Measurements from ENCODE around the gene MACROD2.

The MACROD2 gene

DNA sequence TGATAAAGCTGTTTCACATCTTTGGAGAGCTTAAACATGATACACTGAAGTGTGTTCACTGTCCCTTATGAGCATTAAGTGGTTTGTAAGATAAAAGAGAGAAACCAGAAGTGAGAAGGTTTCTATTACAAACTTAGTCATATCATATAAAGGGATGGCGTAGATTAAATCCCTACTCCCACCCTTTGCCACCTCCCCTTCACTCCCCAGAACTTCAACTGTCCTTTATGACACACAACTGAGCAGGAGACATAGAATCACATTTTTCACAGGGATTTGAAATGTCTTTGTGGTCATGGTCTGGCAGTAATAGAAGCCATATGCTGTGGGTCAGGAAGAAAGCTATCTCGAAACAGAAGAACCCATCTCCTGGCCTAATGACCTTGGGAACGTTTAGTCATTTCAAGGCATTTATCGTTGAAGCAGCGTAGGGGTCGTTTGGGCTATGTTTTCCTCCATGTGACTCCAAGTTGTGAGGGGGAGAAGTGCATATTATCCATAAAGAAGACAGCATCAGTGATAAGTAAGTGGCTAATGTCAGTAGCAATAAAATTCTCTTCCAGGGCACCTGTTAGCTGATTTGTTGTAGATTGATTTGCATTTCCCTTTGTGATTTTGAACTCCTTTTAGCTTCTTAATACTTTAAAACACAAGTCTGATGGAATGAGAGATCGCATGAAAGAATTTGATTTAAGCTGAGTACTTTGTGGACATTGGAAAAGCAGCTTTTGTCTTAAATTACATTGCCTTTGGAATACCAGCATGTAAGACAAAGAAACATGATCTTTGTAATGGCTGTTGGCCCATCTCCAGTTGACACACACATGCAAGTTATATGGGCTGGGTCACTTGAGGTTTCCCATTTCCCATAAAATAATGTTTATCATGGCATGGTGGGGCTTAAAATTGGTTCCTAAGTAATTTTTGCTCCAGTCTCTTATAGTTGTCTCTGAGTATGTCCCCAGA, 843.6 kb downstream of the MACROD2 start:
- DNase-seq, result peak in 1 of 2 experiments; percentile 42

DNA sequence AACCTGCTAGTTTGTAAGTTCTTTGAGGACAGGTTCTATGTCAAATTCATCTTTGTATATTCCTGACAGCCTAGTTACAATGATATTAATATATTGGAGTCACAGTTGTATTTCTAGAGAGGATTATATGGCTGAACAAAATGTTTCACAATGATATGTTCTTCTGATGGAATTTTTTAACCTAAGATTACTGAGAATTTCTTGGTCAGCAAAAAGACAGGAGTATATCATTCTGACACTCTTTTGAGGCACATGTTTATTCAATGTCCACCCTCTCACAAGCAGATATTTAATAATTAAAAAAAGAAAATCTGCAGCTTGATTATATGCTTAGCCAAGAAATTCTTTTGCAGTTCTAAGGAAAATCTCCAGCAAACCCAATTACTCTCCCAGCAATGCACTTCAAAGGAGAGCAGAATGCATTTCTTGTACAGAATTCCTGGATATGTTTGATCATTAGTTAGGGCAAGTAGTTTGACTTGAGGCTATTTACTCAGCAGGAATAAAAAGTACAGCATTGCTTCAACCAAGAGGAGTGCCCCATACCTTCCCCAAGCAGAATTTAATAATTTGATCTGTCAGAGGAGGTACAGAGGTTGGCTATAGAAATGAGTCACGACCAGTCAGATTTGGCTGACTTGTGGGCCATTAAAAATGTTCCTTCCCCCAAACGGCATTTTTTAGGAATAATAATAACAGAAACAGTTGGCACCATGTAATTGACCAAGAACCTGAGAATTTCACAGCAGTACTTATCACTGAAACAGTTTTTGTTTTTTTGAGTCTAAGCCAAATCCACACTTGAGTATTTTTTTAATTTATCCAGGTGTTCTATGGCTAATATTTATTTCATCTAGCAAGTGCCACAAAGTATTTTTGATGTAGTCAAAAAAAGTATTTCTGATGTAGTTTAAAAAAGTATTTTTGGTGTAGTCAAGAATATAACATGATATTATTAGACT, 850.2 kb downstream of the MACROD2 start:
- DNase-seq, result no peak

DNA sequence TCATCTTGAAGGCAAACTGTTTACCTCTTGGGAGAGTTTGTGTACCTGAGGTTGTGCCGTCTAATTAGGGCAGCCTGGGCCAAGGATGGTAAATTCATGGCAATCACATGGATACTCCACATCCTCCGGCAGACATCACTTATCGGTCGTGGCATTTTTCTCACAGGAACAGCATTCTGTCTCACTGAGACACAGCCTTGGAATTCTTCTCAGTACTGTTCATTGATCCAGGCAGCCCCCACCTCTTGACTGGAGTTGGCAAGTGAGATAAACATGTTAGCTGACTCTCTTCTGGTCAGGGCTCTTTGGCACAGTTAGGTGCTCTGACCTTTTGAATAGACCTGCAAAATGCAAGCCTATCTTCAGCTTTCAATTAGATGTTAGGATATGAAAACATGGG, 853.5 kb downstream of the MACROD2 start:
- no peak for DNase-seq

DNA sequence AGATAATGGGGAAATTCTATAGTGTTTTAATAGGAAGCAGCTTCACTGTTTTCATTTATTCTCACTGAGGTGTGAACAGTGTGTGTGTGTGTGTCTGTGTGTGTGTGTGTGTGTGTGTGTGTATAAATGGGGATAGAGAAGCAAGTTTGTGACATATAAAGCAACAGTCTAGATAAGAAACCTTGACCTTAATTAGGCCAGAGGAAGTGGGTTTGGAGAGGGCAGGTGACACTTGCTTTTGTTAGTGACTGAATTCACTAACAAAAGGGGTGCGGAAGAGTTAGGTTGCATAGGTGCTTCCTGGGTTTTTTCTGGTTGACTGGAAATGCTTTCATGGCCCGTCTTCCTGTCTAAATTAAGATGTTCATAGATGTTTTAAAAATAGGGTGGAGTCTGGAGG, 857.8 kb downstream of the MACROD2 start:
- no peak for DNase-seq

DNA sequence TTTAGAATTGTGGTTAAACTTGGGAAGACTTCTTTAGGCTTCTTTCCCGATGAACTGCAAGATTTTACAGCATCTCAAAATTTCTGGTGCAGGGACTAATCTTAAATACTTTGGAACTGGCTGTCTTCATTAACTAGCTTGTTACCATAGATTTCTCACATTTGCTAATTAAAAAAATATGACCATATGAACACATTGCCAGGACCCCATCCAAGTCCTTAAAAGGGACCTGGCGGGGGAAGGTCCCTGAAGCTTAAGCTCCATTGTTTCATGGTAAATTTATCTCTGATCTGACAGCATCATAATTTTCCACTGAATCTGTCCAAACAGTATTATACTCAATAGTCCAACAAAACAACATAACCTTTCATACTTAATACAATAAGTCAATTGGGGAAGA, 859.9 kb downstream of the MACROD2 start:
- DNase-seq, result no peak

DNA sequence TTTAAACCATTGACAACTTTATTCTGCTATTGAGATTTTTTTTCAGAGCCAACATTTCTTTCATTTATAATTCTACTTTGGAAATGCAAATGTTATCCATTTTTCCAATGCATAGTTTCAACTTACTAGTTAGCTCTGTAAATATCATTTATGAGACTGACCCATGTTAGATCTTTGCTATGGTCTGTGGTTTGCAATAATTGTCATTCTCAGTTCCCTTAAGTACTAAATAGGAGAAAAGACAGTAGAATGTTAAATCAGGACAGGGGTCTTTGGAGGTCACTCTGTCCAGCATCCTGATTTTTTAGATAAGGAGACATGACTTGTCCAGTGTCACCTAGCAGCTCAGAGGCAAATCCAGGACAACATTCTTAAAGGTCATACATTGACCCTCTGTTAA, 864.3 kb downstream of the MACROD2 start:
- no peak for DNase-seq

DNA sequence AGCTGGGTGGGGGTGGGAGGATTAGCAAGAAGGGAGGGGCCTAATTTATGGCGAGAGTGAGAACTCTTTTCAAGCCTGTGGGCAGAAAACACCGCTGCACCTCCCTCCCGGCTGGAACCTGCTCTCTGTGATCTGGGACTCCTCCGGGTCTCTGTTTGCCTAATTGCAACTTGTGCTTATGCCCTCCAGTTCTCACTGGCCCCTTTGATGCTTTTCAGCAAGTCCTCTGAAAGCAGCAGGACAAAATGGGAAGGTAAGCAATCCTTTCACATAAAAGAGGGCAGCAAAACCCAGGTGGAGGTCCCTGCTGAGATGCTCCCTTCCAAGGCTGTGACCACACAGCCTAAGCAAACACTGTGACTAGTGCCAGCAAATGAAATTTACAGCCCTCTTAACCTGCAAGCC, 865.1 kb downstream of the MACROD2 start:
- DNase-seq, result peak; percentile 90 to 95

DNA sequence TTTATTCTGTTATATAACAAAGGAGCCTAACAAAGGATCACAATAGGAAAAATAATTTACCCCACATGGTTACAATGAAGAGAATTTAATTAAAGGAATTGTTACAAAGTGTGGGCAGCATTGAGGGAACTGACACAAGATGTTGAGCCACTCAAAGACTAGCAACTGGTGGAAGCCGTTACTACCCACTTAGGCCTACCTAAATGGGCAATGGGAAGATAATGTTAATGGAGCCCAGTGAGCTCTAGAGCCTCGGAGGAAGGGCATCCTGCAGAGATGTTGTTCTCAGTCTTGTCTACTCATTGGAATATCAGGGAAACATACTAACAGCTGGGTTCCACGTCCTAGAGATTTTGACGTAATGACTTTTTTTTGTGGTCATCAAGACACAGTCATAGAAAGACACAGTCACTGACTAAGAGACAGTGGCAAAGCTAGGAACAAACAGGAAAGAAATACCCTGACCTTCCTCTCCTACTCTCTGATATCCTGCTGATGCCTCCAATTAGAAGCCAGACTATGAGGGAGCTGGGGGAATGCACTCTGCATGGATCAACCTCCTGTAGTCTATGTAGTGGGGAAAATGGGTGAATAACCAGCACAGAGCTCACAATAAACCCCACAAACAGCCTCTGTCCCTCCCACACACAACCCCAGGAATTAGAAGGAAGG, 865.8 kb downstream of the MACROD2 start:
- peak in 1 of 2 experiments; percentile 36 for DNase-seq

DNA sequence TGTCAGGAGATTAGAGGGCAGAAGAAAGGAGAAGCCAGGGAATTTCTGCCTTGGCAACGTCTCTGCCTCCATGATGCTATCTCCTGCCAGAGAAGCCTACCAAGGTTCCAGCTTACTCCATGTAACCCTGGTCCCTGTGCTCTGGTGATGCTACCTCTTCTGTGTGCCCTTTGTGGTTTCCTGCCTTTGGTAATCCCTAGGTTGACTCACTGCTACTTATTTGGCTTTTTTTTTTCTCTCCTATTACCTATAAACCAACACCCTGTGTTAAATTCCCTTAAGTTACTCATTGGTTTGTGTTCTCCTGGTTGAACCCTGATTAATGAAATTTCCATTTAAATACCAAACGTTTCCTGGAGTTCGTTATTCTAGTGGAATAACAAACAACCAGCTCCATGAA, 869.9 kb downstream of the MACROD2 start:
- DNase-seq, result no peak

DNA sequence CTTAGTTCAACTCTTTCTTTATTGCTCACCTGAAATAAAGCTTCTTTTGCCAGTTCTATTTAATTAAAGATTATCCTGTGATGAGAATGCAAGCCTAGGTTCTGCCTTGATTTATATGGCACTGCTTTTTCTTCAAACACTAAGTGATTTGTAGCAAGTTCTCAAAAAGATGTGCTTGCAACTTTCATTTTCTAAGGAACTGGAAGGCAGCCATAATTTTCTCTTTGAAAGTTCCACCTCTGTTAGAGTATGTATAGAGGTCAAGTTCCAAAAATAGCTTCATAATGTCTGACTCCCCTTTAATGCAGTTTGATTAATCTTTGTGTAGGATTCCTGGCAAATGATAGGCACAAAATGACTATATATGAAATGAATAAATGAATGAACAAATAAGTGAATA, 870.4 kb downstream of the MACROD2 start:
- DNase-seq, result no peak

DNA sequence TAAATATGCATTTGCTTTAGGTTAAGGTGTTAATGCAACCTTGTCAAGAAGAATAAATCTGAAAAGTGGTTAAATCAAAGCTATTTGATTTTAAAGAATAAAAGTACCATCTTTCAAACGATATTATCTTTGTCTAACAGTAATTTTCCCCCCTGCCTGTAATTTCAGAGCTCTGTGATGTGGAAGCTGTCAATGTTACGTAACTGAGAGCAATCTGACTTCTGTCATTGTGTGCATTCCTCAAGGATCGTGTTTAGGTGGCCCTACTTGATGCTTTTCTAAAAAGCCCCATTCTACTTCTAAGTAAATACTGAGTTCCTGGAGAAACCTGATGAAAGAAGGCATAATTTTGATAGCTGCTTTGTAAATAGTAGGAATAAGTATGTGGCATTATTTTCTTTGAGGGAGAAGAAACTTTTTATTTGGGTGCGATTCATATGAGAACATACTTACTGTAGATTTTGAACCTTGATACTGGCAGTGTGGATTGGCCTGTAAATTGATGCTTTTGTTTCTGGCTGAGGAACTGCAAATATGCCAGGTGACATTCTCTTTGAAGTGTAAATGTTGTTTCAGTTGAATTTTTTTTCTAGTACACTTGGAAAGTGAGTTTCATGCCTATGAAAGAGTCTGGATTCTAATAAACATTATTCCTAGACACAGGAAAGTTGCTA, 871.7 kb downstream of the MACROD2 start:
- DNase-seq, result no peak

DNA sequence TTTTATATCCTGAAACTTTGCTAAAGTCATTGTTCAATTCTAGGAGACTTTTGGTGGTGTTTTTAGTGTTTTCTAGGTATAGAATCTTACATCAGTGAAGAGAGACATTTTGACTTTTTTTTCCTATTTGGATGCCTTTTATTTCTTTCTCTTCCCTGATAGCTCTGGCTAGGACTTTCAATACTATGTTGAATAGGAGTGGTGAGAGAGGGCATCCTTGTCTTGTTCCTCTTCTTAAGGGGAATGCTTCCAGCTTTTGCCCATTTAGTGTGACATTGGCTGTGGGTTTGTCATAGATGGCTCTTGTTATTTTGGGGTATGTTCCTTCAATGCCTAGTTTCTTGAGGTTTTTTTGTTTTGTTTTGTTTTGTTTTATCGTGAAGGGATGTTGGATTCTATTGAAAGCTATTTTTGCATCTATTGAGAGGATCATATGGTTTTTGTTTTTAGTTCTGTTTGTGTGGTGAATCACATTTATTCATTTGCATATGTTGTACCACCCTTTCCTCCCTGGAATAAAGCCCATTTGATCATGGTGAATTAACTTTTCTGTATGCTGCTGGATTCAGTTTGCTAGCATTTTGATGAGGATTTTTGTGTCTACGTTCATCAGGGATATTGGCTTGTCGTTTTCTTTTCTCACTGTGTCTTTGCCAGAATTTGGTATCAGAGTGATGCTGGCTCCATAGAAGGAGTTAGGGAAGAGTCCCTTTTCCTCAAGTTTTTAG, 882.1 kb downstream of the MACROD2 start:
- DNase-seq, result no peak

DNA sequence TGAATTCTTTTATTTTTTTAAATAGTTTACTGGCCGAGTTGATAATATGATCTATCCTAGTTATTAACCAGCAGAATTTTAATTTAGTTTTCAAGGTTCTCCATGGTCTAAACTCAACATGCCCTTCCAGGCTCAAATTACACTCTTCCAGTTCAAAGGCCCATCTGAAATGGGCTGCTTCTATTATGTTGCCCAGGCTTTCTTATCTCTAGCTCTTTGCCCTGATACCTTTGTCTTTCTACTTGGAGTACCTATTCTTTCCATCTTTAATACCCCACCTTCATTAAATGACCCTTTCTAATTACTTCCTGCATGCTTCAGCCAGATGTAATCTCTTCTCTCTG, 883.3 kb downstream of the MACROD2 start:
- no peak for DNase-seq

DNA sequence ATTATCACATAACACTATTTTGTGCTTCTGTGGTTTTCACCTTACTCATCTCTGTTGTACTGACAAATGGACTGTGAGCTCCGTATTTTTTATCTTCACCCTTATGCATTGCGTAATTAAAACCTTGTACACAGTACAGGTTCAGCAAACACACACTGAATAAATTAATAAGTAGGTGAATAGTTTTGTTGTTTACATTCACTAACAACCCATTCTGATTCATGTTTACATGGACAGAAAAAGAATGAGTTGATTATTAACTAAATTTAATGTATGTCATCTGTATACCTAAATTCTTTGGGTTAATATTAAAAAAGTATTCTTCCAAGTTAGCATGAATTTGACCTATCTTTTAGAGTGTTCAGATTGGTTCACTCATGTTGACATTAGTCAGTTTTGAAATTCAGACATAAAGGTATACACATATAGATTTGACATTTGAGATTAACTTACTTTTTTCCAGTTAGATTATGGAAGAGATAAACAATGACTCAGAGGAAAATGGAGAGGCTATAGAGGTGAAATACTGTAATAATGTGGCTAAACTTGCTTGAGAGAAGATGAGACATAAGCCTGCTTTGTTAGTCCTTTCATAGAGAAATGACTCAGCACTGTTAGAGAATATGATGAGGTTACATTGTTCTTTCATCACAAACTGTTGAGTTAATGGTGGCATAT, 883.8 kb downstream of the MACROD2 start:
- DNase-seq, result no peak

DNA sequence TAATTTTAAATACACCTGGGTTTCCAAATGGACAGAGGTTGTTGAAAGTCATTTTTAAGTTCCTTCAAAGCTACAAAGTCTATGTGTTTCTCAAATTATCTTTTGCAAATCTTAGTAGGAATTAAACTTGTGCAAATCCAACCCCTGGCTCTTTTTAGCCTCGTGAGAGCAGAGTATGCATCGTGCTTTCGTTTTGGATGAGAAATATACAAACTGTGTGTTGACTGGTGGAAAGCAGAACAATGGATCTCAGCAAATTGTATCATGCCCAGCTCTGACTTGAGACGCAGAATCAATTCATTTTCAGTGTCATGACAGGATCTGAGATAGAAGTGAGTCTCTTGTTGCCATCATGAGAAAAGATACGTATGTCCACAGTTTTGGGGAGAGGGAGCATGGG, 884.5 kb downstream of the MACROD2 start:
- no peak for DNase-seq

DNA sequence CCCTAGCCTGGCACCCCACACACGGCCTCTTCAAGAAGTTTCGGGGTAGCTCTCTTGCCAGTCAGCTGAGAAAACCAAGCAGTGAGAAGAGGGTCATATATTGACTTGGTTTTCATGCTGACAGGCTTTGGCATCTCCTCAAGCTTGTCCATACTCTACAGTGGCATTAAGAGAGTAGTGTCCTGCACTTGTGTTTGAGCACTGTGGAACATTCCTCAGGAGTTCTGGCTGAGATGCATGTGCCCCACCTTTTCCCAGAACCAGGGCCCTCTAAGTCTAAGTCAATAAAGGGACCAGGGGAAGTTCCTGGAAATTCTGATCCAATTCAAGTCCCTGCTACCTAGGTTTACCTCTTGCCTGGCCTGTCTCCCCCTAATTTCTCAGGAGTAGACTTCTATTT, 886.2 kb downstream of the MACROD2 start:
- DNase-seq, result no peak

DNA sequence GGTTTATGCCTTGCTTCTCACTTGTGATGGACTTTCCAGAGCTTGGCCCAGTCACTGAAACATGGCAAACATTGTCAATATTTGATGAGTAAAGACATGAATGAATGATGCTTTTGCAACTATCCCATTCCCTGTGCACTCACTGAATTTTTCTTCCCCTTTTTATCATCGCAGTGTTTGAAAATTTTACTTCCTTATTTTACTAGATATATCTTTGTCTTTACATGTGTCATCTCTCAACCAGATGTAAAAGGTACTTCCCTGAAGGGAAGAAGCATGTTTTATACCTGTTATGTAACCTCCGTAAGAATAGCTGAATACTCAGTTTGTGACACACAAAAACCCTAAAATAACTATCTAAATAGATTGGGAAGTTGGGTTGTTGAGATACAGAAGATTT, 886.8 kb downstream of the MACROD2 start:
- DNase-seq, result no peak

DNA sequence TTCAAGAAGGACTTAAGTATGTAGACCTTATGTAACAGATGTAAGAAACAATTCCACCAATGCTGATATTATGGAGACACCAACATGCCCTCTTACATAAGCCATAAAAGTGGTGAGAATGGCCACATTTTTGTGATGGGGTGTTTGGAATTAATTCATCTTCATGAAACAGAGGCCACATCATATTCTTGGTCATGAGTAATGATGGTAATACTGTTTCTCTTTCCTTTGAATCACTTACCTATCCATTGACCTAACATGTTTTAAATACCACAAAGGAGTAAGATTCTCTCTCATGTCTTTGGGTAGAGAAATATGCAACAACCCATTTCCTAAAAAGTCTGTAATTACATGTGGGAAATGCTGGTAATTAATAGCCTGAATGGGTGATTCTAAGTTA, 887.5 kb downstream of the MACROD2 start:
- DNase-seq, result no peak

DNA sequence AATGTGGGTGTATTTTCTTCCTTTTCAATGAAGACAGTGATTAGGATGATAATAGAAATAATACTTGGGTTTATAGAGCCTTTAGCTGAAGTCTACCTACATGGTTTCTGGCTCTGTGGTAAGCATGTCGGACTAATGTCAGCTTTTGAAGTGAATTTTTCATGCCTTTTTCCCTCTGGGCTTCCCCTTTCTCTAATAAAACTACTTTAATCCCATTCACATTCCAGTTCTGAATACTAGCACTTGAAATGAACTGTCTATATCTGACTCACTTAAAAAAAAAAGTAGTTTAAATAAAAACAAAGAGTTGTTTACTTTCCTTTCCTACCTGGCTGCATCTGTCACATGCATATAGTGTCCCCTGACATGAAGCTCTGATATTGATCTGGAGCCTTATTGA, 888.0 kb downstream of the MACROD2 start:
- no peak for DNase-seq

DNA sequence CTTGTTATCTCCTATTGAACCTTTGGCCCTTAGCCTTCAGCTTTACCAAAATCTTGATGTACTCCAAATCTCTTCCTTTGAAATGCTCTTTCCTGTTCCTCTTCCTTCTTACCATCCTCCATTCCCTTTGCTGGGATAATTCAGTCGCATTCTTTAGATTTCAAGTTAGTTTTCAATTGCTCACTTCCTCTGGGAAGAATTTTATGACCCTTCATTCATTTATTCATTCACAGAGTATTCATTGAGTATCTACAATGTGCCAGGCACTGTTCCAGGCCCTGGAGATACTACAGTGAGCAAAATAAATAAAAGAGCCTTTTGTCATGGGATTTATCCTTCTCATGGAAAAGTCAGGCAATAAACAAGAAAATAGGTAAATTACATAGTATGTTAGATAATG, 890.3 kb downstream of the MACROD2 start:
- DNase-seq, result no peak

DNA sequence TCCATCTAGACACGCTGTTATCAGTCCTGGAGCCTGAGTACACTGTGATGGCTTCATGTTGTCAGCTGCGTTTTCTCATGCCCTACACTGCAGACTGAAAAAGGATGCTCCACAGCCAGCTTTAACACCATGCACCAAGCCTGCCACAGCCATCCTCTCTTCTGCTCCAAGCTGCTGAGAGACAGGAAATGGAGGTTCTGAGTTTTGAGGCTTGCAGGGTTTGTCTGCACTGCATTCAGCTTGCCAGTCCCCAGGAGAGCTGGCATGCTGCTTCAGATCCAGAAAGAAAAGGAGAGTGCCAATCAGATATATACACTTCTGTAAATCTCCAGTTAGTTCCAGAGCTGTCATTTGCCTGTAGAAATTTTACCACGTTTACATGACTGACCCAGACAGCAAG, 892.8 kb downstream of the MACROD2 start:
- no peak for DNase-seq
